MCF 10A (cell line): ENCODE results near the gene SPOCK2. TPM values are rescaled to one million over a fixed set of nuclear protein-coding genes. Genes with fewer than 3 reads are reported as not detected.

Experiments
- BruUV-seq: library from RNA; stranded (reverse); fragments of 400-500 nt; replicated peaks from 2 replicates; lab custom pipeline; 2021; lab: Mats Ljungman, UMichigan
- CTCF ChIA-PET: fragments of 300-600 bp; sonication (Branson Sonifier 250); formaldehyde crosslinking; extraction: SDS; loops from one replicate; lab custom pipeline; 2021; ENCODE audit warnings: antibody characterized with exemption, inconsistent platforms; lab: Yijun Ruan, JAX
- POLR2A ChIA-PET: fragments of 300-600, 350-650 bp; sonication (Branson Sonifier 250); formaldehyde crosslinking; extraction: SDS; loops from one replicate; lab custom pipeline; 2020; ENCODE audit warnings: antibody characterized with exemption, inconsistent platforms; lab: Yijun Ruan, JAX
- DNase-seq: peaks from one replicate; pipeline ENCODE4 v3.0.0-alpha.2; 2018; ENCODE audit not compliant: unreplicated experiment
- H3K27ac Mint-ChIP-seq: one replicate; pipeline ENCODE4 v1.8.0; 2022; ENCODE audit warnings: mild to moderate bottlenecking, low read depth, mixed read lengths; ENCODE audit not compliant: unreplicated experiment
- H3K27me3 Mint-ChIP-seq: one replicate; pipeline ENCODE4 v1.8.0; 2022; ENCODE audit warnings: mixed read lengths; ENCODE audit not compliant: insufficient read depth, unreplicated experiment
- H3K36me3 Mint-ChIP-seq: one replicate; pipeline ENCODE4 v1.8.0; 2022; ENCODE audit warnings: mild to moderate bottlenecking, moderate library complexity, mixed read lengths; ENCODE audit not compliant: insufficient read depth, unreplicated experiment
- H3K4me1 Mint-ChIP-seq: one replicate; pipeline ENCODE4 v1.8.0; 2022; ENCODE audit warnings: mixed read lengths; ENCODE audit not compliant: insufficient read depth, unreplicated experiment
- H3K4me3 Mint-ChIP-seq: one replicate; pipeline ENCODE4 v1.8.0; 2022; ENCODE audit warnings: mild to moderate bottlenecking, moderate library complexity, mixed read lengths; ENCODE audit not compliant: unreplicated experiment
- H3K9me3 Mint-ChIP-seq: one replicate; pipeline ENCODE4 v1.8.0; 2022; ENCODE audit warnings: mixed read lengths; ENCODE audit not compliant: unreplicated experiment
- CTCF ChIP-seq: fragments of 200-600 bp; IDR thresholded peaks from one replicate; pipeline ENCODE4 v1.8.0; 2022; ENCODE audit warnings: antibody characterized with exemption, mild to moderate bottlenecking; ENCODE audit not compliant: unreplicated experiment
- intact Hi-C: fragments of 100-400 bp; cut with micrococcal nuclease; formaldehyde crosslinking; loops from 2 replicates; pipeline ENCODE4 v1.14.1; 2022
- total RNA-seq: library from RNA; stranded (reverse); gene quantifications from 2 replicates; pipeline ENCODE4 v1.2.3, GENCODE V29; 2022

SPOCK2 gene
- total RNA-seq, 1 experiment from 2014 or later: 1.2 TPM

- intact Hi-C loops: no loop called here
- Mint-ChIP-seq H3K27me3 (no peaks in the 10 kb centered on the region), H3K4me3 (no peak overlapping the region), H3K9me3 (no peaks in the 10 kb centered on the region), H3K27ac (no peak overlapping the region), H3K36me3 (peaks cover 21% of the 10 kb centered on the region), H3K4me1 (no peaks in the 10 kb centered on the region)
- TF ChIP-seq CTCF: no peak
- DNase-seq: no peak
- no TSS peak for BruUV-seq
- ChIA-PET CTCF (interaction anchor here (1.2 kb wide), 1 partner anchor 120 kb away, joined by 5 read pairs; no protein-coding TSS in a partner anchor), POLR2A (no interaction called here)
Measured at GRCh38 chr10:72016608-72017300, 71.6 kb downstream of the SPOCK2 start.

GRCh38 chr10:72015841-72016240, 72.5 kb downstream of the SPOCK2 start:
- no peak for DNase-seq
- Mint-ChIP-seq H3K9me3 (no peaks in the 10 kb centered on the region), H3K4me3 (no peak overlapping the region), H3K27ac (no peak overlapping the region), H3K36me3 (peaks cover 30% of the 10 kb centered on the region), H3K27me3 (no peaks in the 10 kb centered on the region), H3K4me1 (no peaks in the 10 kb centered on the region)
- no peak for TF ChIP-seq CTCF
- ChIA-PET CTCF (no interaction called here), POLR2A (interaction anchor here (0.7 kb wide), 1 partner anchor 319 kb away, joined by 5 read pairs; no protein-coding TSS in a partner anchor)
- intact Hi-C loops: no loop called here
- no TSS peak for BruUV-seq

GRCh38 chr10:72014785-72015480, 73.4 kb downstream of the SPOCK2 start:
- Mint-ChIP-seq H3K36me3 (peaks cover 39% of the 10 kb centered on the region), H3K9me3 (no peaks in the 10 kb centered on the region), H3K4me1 (peaks cover 8% of the 10 kb centered on the region), H3K27ac (no peak overlapping the region), H3K4me3 (no peak overlapping the region), H3K27me3 (no peaks in the 10 kb centered on the region)
- no peak for TF ChIP-seq CTCF
- CTCF ChIA-PET: interaction anchor here (0.6 to 1.5 kb wide), 5 partner anchors 38 to 669 kb away, joined by 3 read pairs; no protein-coding TSS in a partner anchor
- POLR2A ChIA-PET: interaction anchor here (0.7 kb wide), 1 partner anchor 320 kb away, joined by 5 read pairs; no protein-coding TSS in a partner anchor
- no peak for DNase-seq
- intact Hi-C loops: no loop called here
- no TSS peak for BruUV-seq

GRCh38 chr10:72014197-72014596, 74.2 kb downstream of the SPOCK2 start:
- H3K27ac Mint-ChIP-seq: no peak overlapping the region
- CTCF ChIA-PET: interaction anchor here (0.6 to 2.4 kb wide), 5 partner anchors 38 to 156 kb away, joined by 3 to 8 read pairs (median 3); no protein-coding TSS in a partner anchor
- BruUV-seq: no TSS peak

More at GRCh38 chr10:72014197-72014596, 74.2 kb downstream of the SPOCK2 start:
- Mint-ChIP-seq H3K27me3 (no peaks in the 10 kb centered on the region), H3K36me3 (peaks cover 47% of the 10 kb centered on the region), H3K9me3 (no peaks in the 10 kb centered on the region), H3K4me3 (no peak overlapping the region), H3K4me1 (peaks cover 15% of the 10 kb centered on the region)
- POLR2A ChIA-PET: interaction anchor here (0.7 to 1.6 kb wide), 3 partner anchors 18 to 57 kb away, joined by 3 to 4 read pairs (median 3); no protein-coding TSS in a partner anchor
- DNase-seq: no peak
- no peak for TF ChIP-seq CTCF
- intact Hi-C loops: no loop called here
